Upper lobe of left lung (tissue), 4 donors: ENCODE data around the gene TWIST1.

Experiments
- CTCF ChIP-seq, 6 experiments: fragments of 450-650 bp in 4 of 6; fragments of 200-600 bp in 2 of 6; sonication (generic) in 2 of 6; IDR thresholded peaks; one replicate each; pipeline ENCODE4 v1.5.1; 2016 to 2019; ENCODE audit warnings: antibody characterized with exemption in 6 of 6
- POLR2A ChIP-seq, 4 donors: fragments of 450-650 bp; IDR thresholded peaks; one replicate each; pipeline ENCODE4 v1.5.1; 2016 to 2017; ENCODE audit warnings: antibody characterized with exemption in 4 of 4, mild to moderate bottlenecking in 2 of 4

GRCh38 chr7:19095353-19095860 is 22.0 kb downstream of the TWIST1 start:
- TF ChIP-seq CTCF (IDR thresholded peaks at IDR 0.05) (no peak), POLR2A (IDR thresholded peaks at IDR 0.05) (no peak)
